GM12865 (cell line): ENCODE results near the gene NDUFS6.

Experiments
- DNase-seq: peaks from one replicate; pipeline ENCODE4 v3.0.0; 2010; ENCODE audit warnings: low read depth
- H3K4me3 ChIP-seq: 2 replicates; pipeline ENCODE4 v1.5.1; 2011; ENCODE audit warnings: mild to moderate bottlenecking, low read depth, low read length, control low read depth
- CTCF ChIP-seq: IDR thresholded peaks from 2 replicates; pipeline ENCODE4 v1.5.1; 2011; ENCODE audit warnings: low read length, control low read depth, low read depth, inconsistent platforms; ENCODE audit not compliant: insufficient read depth; ENCODE audit errors: missing control alignments

Gene NDUFS6

GRCh38 chr5:1827886-1828397, 26.7 kb downstream of the NDUFS6 start:
- TF ChIP-seq CTCF = no peak
- DNase-seq = no peak
- H3K4me3 ChIP-seq = no peak overlapping the region

- DNase-seq = no peak
- TF ChIP-seq CTCF = no peak
- H3K4me3 ChIP-seq = no peak overlapping the region
Observed at GRCh38 chr5:1830571-1831228, 29.5 kb downstream of the NDUFS6 start.

- no peak overlapping the region for H3K4me3 ChIP-seq
- TF ChIP-seq CTCF = no peak
- DNase-seq = no peak
Observed at GRCh38 chr5:1831257-1831656, 30.1 kb downstream of the NDUFS6 start.

GRCh38 chr5:1831677-1832313, 30.6 kb downstream of the NDUFS6 start:
- TF ChIP-seq CTCF = no peak
- no peak overlapping the region for H3K4me3 ChIP-seq
- no peak for DNase-seq

GRCh38 chr5:1832511-1833250, 31.5 kb downstream of the NDUFS6 start:
- no peak for DNase-seq
- no peak overlapping the region for H3K4me3 ChIP-seq
- TF ChIP-seq CTCF = no peak

- no peak for DNase-seq
- no peak overlapping the region for H3K4me3 ChIP-seq
- TF ChIP-seq CTCF = no peak
Observed at GRCh38 chr5:1833264-1834021, 32.2 kb downstream of the NDUFS6 start.
